ENCODE results near the gene CPSF2. TPM values are rescaled to one million over a fixed set of nuclear protein-coding genes. Genes with fewer than 3 reads are reported as not detected.

Gene CPSF2
- polyA plus RNA-seq, 1 experiment, result 55.3 TPM

DNA sequence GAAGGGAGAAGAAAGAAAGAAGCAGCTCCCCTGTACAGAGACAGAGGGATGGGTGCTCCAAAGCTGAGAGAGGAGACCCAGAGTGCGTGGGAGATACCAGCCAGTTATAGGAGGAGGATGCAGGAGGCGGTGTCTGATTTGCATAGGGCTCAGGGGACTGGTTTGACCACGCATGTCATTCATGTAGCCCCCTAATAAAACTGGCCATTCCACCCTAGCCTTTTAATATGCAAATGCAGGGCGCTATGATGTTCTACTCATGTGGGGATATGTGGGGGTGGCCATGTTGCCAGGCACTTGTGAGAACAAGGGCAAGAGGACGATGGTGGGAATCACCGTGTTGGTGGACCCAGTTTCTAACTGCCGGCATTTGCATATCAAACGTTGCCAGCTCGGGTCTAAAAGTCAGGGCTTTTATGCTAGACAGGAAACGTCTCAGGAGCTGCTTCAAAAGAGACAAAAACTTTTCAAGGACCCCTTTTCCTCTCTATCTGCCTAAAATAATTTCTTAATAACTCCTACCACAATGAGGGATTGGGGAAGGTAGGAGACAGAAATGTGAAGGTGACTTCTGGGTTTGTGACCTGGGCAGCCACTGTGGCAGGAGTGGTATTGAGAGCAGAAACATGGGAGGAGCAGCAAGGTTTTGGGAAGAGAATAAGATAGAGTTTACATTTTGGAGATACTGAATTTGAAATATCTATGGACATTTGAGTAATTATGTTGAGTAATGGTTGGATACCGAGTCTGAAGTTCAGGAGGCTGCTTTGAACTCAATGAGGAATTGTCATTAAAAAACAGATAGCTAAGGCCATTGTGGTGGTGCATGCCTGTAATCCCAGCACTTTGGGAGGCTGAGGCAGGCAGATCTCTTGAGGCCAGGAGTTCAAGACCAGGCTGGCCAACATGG, 13.2 kb upstream of the CPSF2 start:
- Histone ChIP-seq H3K4me3 (ENCODE audit: low read depth, low read length) (no peak overlapping the region), H3K27me3 (ENCODE audit: control insufficient read depth, insufficient read depth, low read length) (no peaks in the 10 kb centered on the region), H3K9me3 (ENCODE audit: control insufficient read depth, insufficient read depth, low read length) (no peaks in the 10 kb centered on the region), H3K27ac (ENCODE audit: low read depth, low read length) (no peak overlapping the region)
- DNase-seq (ENCODE audit: low read depth, low spot score), result no peak
- ChIA-PET CTCF (interaction anchor here (0.6 to 4.4 kb wide), 2 partner anchors 13 to 525 kb away, joined by 4 to 140 read pairs; partner anchors contain the start of genes CPSF2 and NDUFB1), POLR2A (interaction anchor here (0.6 kb wide), 1 partner anchor 11 kb away, joined by 3 read pairs; no protein-coding TSS in a partner anchor)
- no peak for TF ChIP-seq CTCF (IDR thresholded peaks at IDR 0.05; ENCODE audit: low read depth, low read length)

GRCh38 chr14:92109490-92109889, 12.3 kb upstream of the CPSF2 start:
- TF ChIP-seq CTCF (IDR thresholded peaks at IDR 0.05; ENCODE audit: low read depth, low read length), result no peak
- DNase-seq (ENCODE audit: low read depth, low spot score), result no peak
- CTCF ChIA-PET, result interaction anchor here (4.4 kb wide), 1 partner anchor 12 kb away, joined by 140 read pairs; the partner anchor contains the start of genes CPSF2 and NDUFB1
- no peak overlapping the region for H3K4me3 ChIP-seq (ENCODE audit: low read depth, low read length)
- POLR2A ChIA-PET, result no interaction called here
- H3K27me3 ChIP-seq (ENCODE audit: control insufficient read depth, insufficient read depth, low read length), result no peaks in the 10 kb centered on the region
- no peak overlapping the region for H3K27ac ChIP-seq (ENCODE audit: low read depth, low read length)
- no peaks in the 10 kb centered on the region for H3K9me3 ChIP-seq (ENCODE audit: control insufficient read depth, insufficient read depth, low read length)

DNA sequence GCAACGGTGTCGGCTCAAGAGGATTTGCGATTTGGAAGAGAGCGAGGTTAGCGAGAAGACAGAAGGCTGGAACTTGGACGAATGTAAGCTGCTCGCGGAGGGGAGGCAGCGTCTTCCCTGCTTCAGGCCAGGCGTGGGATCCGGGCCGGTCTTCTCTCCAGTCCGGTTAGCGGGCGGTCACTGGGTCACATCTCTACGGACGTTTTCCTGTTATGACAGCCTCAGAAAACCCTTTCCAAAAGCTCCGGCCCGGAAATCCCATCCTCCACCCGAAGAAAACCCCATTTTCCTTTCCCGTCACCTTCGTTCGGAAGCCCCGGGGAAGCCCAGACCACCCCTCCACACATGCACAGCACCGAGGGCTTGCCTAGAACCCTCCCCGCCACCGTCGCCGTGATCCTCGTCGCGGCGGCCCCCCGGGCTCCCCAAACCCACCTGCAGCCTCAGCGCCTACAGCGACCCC, 531 bp upstream of the CPSF2 start:
- no peak for DNase-seq (ENCODE audit: low read depth, low spot score)
- POLR2A ChIA-PET, result interaction anchor here (0.6 to 2.0 kb wide), 6 partner anchors 10 to 445 kb away, joined by 3 to 21 read pairs (median 6); partner anchors contain the start of genes ATXN3 and TRIP11
- peaks cover 2% of the 10 kb centered on the region; the same call in 1 of the 2 replicates for H3K9me3 ChIP-seq (ENCODE audit: control insufficient read depth, insufficient read depth, low read length)
- peak overlapping the region; percentile 92 for H3K27ac ChIP-seq (ENCODE audit: low read depth, low read length)
- H3K4me3 ChIP-seq (ENCODE audit: low read depth, low read length), result peak overlapping the region; percentile 95
- no peak for TF ChIP-seq CTCF (IDR thresholded peaks at IDR 0.05; ENCODE audit: low read depth, low read length)
- CTCF ChIA-PET, result interaction anchor here (0.6 to 10.6 kb wide), 4 partner anchors 14 to 566 kb away, joined by 3 to 140 read pairs (median 4); partner anchors contain the start of gene ATXN3
- H3K27me3 ChIP-seq (ENCODE audit: control insufficient read depth, insufficient read depth, low read length), result no peaks in the 10 kb centered on the region

DNA sequence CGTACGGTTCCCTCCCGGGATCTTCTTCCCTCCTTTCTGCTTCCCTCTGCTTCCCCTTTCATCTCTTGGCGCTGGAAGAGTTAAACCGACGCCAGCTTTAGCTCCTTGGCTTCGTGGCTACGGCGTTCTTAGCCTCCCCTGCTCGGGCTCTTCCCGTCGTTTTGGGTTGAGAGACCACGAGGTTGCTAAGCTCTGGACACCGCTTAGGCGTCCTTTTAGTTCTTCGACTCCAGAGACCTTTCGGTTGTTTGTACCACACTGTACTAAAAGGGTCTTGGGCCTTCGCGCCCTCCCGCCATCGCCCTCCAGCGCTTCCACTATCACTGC, 545 bp downstream of the CPSF2 start:
- DNase-seq (ENCODE audit: low read depth, low spot score), result no peak
- peaks cover 2% of the 10 kb centered on the region; the same call in 1 of the 2 replicates for H3K9me3 ChIP-seq (ENCODE audit: control insufficient read depth, insufficient read depth, low read length)
- POLR2A ChIA-PET, result interaction anchor here (0.7 to 2.0 kb wide), 7 partner anchors 11 to 443 kb away, joined by 3 to 21 read pairs (median 4); partner anchors contain the start of genes ATXN3, FBLN5 and TRIP11
- peak overlapping the region; percentile 92 for H3K27ac ChIP-seq (ENCODE audit: low read depth, low read length)
- peak overlapping the region; percentile 95 for H3K4me3 ChIP-seq (ENCODE audit: low read depth, low read length)
- no peaks in the 10 kb centered on the region for H3K27me3 ChIP-seq (ENCODE audit: control insufficient read depth, insufficient read depth, low read length)
- TF ChIP-seq CTCF (IDR thresholded peaks at IDR 0.05; ENCODE audit: low read depth, low read length), result no peak
- CTCF ChIA-PET, result interaction anchor here (0.7 to 10.6 kb wide), 6 partner anchors 10 to 564 kb away, joined by 3 to 140 read pairs (median 4); partner anchors contain the start of gene ATXN3

Measured in AG04450 (cell line).